HuH-7 (cell line): Measurements from ENCODE around the gene FAM193A.
"Not testable (repeated sequence)": the region's sequence is repeated elsewhere in the genome, so short reads cannot be mapped to it uniquely, and the experiment has no call there.

Source experiments
- DNase-seq: peaks from one replicate; pipeline ENCODE4 v3.0.0; 2011; ENCODE audit warnings: low spot score

The FAM193A gene

DNA sequence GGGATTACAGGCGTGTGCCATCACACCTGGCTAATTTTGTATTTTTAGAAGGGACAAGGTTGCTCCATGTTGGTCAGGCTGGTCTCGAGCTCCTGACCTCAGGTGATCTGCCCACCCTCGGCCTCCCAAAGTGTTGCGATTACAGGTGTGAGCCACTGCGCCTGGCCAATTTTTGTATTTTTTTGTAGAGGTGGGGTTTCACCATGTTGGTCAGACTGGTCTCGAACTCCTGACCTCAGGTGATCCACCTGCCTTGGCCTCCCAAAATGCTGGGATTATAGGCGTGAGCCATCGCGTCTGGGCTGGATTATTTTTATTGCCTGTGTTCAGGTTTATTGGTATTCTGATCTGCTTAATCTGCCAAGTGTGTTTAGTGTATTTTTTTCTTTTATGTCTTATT, 82.3 kb downstream of the FAM193A start:
- DNase-seq, result not testable (repeated sequence)

DNA sequence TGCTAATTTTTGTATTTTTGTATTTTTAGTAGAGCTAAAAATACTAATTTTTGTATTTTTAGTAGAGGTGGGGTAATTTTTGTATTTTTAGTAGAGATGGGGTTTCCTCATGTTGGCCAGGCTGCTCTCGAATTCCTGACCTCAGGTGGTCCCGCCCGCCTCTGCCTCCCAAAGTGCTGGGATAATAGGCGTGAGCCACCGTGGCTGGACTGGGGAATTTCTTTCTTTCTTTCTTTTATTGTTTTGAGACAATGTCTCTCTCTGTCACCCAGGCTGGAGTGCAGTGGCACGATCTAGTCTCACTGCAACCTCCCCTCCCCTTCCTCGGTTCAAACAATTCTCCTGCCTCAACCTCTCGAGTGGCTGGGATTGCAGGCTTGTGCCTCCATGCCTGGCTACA, 83.0 kb downstream of the FAM193A start:
- no peak for DNase-seq

DNA sequence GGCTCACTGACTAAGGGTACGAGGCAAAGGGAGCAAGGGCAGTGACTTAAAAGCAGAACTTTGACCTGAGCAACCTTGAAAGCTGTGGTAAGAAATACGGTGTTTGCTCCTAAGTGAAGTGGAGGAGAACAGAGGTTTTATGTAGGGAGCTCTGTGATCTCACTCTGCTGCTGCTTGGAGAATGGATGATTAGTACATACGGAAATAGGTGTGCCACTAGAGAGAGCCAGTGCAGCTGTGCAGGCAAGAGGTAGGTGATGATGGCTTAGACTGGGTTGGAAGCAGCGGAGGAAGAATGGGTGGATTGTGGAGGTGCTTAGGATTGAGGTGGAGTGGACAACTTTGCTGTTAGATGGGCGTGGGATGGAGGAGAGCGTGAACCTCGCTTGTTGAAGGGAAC, 85.0 kb downstream of the FAM193A start:
- no peak for DNase-seq

DNA sequence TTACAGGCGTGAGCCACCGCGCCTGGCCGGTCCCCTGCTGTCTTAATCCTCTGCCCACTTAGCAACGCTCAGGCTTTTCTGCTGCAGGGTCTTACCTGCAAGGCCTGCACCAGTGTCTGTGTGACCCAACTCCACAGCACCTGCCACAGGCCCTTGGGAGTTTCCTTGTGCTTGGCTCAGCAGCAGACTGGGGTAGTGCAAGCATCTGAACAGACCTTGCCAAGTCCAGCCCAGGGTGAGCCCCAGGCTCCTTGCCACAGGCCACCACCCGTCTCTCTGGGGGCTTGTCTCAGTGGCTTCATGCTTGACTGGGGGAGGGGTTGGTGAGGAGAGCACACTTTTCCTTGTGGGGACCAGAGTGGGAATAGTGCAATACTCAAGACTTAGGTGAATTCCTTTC, 87.0 kb downstream of the FAM193A start:
- no peak for DNase-seq

DNA sequence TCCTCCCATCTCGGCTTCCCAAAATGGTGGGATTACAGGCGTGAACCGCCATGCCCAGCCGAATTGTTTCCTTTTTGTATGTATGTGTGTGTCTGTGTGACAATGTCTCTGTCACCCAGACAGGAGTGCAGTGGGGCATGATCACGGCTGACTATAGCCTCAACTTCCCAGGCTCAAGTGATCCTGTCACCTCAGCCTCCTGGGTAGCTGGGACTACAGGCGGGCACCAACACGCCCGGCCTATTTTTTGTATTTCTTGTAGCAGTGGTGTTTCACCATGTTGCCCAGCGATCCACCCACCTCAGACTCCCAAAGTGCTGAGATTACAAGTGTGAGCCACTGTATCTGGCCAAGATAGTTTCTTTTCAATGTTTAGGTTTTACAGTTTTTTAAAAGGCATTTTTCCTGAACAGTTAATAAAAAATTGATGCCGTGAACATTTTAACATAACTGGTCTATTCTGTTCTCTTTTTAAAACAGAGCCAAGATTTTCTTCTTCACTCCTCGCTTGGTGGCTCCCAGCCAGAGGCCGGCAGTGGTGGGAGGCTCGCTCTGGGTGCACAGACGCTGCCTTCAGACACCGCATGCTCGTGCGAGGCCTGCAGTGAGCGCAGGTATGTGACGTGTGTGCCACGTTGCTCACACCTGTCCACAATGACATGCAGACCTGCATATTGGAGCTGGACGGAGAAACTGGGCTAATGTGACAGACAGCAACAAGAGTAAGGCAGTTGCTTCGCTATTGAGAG, 88.5 kb downstream of the FAM193A start:
- no peak for DNase-seq

DNA sequence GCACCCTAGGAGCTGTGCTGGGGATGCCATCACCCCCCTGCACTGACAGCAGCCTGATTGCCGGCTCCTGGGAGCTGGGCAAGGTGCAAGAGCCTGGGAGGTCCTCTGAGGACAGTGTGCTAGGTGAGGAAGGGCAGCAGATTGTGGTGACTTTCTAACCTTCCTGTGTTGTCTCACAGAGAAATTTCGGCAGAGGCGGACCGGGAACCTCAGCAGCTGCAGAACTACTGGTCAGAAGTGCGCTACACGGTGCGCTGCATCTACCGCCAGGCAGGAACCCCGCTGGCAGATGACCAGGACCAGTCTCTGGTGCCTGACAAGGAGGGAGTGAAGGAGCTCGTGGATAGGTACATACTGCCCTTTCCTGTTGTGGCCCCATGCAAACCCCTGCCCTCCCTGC, 89.8 kb downstream of the FAM193A start:
- no peak for DNase-seq

DNA sequence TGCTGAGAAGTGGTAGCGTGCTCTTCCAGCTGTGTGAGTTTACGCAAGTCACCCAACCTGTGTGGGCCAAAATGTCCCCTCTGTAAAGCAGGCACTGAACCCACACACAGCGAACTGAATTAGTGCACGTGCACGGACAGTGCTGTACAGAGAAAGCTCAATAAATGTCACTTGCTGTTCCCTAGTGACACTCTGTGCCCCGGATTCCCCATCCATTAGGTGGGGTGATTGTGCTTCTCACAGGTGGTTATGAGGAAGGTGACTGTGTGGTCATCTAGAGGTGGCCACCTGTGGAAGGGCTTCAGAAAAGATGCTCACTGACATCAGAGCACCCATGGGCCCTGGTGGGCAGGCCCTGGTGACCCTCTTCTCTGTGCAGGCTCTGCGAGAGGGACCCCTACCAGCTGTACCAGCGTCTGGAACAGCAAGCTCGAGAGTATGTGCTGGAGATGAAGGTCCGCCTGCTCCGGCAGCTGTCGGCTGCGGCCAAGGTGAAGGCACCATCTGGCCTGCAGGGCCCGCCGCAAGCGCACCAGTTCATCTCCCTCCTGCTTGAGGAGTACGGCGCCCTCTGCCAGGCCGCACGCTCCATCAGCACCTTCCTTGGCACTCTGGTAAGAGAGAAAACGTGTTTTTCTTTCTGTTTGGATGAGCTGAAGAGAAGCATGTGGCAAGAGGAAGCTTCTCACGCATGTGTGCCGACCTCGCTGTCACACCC, 94.3 kb downstream of the FAM193A start:
- no peak for DNase-seq

DNA sequence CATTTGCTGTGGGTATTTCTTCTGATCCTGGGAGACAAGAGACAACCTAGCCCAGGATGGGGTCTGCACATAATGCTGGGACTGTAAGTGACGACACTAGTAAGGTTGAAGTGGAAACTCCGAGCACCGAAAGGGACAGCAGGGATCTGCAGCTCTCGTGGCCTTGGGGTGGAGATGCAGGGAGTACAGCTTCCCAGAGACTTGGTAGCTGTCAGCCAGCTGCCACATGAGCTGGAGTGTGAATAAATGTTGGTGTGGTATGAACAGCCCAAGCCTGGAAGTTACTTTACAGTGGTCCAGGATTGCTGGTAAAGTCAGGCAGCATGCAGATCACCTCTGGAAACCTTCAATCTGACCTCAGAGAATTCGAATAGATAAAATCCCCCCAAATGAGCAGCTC, 97.6 kb downstream of the FAM193A start:
- DNase-seq, result no peak

DNA sequence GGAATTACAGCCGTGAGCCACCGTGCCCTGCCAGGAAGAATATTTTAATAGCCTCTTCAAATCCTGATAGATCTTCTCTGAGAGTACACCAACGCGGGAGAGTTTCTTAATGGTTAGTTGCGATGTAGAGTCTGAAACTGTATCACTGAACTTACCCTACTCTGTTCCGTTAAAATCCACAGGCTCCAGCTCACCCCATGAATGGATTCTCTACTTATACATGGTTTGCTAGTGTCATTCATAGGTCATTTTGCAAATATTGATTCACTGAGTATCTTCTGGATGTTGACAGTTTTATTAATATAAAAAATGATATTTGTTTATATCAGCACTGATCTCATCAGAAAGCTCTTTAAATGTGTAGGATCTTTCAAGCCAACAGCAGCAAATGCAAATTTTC, 99.9 kb downstream of the FAM193A start:
- DNase-seq, result no peak

DNA sequence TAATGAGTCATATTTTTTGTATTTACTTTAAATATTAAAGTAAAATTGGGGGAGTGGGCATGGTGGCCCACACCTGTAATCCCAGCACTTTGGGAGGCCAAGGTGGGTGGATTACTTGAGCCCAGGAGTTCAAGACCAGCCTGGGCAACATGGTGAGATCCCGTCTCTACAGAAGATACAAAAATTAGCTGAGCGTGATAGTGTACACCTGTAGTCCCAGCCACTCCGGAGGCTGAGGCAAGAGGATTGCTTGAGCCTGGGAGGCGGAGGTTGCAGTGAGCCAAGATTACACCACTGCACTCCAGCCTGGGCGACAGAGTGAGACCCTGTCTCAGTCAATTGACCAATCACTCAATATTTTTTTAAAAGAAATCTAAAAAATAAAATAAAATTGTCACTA, 100.5 kb downstream of the FAM193A start:
- not testable (repeated sequence) for DNase-seq

DNA sequence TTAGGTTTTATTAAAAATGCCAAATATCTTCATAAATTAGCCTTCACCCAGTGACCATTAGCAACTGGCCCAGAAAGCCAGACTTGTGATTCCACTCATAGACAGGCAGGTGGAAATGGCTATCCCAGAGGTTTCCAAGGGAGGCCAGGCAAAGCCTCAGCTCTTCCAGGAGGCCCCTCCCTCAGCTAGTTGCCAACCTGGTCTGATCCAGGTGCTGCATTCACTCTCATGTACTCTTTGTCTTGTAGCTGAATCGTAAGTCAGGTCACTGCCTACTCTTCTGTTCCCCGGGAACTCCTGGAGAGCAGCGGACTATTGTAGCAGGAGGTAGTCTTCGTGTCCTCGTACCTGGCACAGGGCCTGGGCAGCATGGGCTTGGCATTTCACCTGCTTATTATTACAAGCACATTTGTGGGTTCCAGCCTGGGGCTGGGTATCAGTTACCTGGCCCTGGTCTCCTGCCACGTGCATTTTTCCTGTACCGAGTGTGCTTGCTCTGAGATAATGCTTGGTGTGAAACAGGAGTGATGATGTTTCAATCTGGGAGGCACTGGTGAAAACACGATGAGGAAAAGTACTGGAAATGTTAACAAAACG, 101.6 kb downstream of the FAM193A start:
- no peak for DNase-seq

DNA sequence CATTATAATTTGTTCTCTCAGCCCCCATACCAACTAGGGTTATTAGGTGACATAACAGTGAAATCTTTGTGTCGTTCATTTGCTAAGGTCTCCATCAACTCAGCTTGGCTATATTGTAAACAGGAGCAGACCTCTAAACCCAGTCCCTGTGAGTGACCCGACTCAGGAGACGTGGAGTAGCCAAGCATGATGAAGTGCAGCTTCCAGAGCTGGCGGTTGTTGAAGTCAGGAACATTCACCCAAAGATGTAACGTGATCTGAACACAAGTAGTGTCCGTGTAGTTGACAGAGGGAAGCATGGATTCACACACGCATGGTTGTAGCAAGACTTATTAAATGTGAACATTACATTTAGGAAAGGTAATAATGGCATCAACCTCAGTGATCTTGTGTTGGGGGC, 102.3 kb downstream of the FAM193A start:
- DNase-seq, result no peak

DNA sequence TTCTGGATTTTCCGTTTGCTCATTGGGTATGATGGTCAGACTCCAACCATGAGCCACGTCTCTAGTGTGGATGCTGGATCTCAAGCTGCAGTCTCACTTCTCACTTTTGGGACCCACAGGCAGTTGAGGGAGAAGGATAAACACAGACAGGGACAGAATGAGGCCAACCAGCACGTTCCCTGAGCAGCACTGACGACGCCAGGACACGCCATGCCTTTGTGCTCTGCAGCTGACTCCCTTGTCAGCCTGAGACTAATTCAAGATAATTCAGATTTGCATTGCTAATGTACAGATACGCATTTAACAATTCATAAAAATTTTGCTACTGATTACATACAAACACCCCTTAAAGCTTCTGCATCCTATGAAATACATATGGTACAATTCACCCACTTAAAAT, 106.5 kb downstream of the FAM193A start:
- DNase-seq, result no peak

DNA sequence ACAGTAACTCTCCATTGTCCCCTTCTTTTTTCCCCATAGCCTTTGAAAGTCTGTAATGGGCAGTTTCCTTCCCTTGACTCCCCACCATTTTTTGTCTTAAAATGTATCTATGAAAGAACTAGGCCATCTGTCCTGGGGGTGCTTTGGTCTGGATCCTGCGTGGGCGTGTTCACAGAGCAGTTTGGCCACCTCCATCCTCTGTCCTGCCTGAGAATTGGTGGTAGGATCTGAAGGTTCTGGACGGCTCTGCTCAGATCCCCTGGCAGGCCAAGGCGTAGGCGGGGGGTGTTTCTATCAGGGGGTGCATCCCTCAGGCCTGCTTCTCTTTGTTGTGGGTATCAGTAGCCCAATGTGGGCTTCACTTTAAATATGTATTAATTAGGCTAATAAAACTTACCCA, 107.1 kb downstream of the FAM193A start:
- no peak for DNase-seq

DNA sequence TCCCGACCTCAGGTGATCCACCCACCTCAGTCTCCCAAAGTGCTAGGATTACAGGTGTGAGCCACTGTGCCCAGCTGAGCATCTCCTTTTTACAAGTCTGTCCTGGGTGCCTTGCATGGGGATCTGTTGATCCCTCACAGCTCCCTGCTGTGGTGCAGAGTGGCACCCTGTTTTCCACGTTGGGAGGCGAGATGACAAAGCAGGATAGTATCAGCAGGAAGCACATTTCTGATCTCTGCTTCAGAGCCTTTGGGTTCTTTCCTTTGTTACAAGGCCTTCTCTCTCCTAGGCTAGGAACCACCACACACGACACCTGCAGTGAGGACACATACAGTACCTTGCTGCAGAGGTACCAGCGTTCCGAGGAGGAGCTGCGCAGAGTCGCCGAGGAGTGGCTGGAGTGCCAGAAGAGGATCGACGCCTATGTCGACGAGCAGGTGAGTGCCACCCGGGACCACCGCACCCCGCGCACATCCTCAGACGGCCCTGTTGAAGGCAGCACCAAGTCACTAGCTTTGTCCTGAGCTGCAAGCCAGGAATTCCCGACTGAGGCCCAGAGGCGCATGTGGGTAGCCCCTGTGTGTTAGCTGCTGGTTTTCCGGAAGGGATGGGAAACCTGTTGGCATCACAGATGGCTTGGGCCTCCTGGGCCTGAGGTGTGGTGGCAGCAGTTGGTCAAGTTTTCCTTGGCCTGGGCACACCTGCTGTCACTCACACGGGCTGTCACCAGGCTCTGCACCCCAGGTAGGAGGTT, 110.1 kb downstream of the FAM193A start:
- DNase-seq, result no peak

DNA sequence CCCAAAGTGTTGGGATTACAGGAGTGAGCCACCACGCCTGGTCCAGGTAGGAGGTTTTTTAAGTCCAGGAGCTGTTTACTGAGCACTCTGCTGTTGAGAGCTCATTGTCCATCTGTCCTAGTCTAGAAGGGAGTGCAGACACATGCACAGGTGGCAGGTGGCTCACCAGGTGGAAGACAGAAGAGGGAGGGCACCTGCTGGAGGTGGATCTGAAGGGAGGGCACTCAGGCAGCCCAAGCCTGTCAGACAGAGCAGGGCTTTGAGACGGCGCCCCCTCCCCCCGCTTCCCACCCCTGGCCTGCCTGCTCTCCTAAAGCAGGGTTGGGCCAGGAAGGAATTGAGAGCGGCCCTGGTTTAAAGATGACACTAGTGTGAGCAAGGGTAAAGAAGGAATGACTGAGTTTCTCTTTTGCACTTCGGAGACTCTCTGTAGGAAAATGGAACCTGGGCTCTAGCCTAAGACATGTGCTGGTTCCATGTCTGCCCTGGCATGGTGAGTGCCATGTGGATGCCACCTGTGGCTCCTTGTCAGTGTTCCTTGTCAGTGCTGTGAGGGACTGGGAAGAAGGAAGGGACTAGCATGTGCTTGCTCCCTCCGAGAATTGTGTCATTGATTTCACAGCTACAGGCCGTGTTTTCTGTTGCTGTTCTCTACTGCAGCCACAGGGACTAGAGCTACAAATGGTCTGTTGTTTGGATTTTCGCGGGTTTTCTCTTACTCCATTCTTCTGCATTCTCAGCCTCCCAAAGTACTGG, 111.1 kb downstream of the FAM193A start:
- DNase-seq, result no peak

DNA sequence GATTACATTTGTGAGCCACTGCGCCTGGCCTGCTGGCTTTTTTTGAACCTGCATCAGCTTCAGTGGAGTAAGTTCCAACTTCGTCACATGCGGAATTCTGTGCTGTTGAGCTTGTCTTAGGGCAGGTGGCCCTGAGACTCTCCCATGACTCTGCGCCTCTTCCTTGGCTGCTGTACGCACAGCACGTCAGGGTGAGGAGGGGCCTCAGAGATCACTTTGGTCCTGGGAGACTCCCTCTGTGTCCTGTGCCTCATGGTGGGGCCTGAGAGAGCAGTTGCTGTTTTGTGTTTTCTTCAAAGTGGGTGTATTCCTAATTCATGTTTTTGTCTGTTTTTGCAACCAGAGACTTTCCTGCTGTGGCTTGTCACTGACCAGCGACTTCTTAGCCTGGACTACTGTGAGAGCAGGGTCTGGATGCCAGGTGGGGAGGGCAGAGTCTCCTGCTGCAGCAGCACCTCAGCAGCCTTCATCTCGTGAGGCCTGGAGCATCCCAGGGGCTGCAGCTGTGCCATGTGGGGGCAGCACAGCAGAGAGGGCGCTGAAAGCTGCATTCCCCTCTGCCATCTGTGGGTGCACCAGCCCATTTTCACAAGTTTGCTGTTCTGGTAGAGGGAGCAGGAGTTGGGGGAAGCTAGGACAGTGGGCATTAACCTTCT, 111.8 kb downstream of the FAM193A start:
- DNase-seq, result no peak

DNA sequence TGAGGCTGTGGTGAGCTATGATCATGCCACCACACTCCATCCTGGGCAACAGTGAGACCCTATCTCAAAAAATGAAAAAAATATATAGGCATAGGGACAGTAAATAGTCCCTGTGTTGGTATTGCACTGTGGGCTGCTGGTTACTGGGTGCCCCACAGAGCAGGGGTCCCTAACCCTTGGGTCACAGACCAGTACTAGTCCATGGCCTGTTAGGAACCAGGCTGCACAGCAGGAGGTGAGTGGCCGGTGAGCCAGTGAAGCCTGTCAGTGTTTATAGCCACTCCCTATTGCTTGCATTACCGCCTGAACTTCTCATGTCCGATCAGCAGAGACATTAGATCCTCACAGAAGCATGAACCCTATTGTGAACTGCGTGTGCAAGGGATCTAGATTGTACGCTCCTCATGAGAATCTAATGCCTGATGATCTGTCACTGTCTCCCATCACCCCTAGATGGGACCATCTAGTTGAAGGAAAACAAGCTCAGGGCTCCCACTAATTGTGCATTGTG, 113.2 kb downstream of the FAM193A start:
- DNase-seq, result no peak

DNA sequence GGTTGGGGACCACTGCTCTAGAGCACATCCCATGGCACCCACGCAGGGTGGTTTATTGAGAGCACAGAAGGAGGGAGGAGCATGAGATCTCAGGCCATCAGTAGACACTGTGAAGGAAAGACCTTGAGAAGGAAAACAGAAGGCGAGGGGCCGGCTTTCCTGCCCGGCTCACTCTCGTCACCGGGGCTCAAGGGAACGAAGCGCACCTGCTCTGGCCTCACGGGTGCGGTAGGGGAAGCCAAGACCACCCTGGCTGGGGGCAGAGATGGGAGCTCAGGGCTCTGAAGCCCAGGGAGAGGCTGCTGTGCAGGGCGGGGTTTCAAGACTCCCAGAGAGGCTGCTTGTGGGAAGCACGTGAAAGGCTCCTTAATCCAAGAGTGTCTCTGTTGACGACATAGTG, 113.8 kb downstream of the FAM193A start:
- no peak for DNase-seq

DNA sequence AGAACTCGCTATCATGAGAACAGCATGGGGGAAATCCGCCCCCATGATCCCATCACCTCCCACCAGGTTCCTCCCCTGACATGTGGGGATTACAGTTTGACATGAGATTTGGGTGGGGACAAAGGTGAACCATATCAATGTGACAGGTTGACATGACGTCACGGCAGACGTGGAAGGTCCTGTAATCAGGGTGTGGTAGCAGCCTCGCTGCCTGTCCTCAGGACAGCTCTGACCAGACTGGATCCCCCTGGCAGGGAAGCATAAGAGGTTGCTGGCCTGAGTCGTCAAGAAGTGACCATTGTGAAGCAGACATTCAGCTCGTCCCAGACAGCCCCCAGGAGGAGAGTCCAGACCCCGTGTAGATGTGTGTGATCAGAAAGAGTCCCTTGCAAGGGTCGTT, 115.1 kb downstream of the FAM193A start:
- DNase-seq, result no peak

DNA sequence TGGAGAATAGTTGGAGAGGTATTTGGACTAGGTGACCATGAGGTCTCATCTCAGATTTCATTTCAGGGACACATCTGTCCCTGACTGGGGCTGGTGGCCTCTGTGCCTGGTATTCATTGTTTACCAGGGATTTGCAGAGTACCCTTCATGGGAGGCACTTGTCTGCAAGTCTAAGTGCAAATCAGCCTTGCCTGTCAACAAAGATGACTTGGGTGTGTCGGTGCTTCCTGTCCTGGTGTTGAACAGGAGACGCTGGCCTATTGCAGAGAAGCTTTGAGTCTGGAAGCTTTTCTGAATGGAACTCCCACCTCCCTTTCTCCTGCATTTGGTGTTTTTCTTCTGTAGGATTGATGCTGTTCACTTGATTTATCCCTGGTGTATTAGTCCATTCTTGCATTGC, 115.6 kb downstream of the FAM193A start:
- DNase-seq, result no peak
